Endothelial cell of umbilical vein (primary cell): Measurements from ENCODE around the gene MTCH2. TPM values are rescaled to one million over a fixed set of nuclear protein-coding genes. Genes with fewer than 3 reads are reported as not detected.

ENCODE experiments used
- BruUV-seq: library from RNA; stranded (reverse); fragments of 400-500 nt; replicated peaks from 2 replicates; lab custom pipeline; 2021; lab: Mats Ljungman, UMichigan
- CTCF ChIA-PET: fragments of 300-600, 350-600 bp; sonication (Branson Sonifier 250); formaldehyde crosslinking; loops from one replicate; lab custom pipeline; 2021; ENCODE audit warnings: antibody characterized with exemption, inconsistent platforms; lab: Charles Lee
- POLR2A ChIA-PET: fragments of 300-600, 350-600 bp; sonication (Branson Sonifier 250); formaldehyde crosslinking; loops from one replicate; lab custom pipeline; 2021; ENCODE audit warnings: antibody characterized with exemption, inconsistent platforms; lab: Charles Lee
- DNase-seq: peaks from one replicate; pipeline ENCODE4 v3.0.0-alpha.2; 2011; ENCODE audit warnings: low read depth, low spot score
- FAIRE-seq: peaks from 2 replicates; lab custom pipeline; 2011; peaks lifted over from hg19 to GRCh38; lab: Jason Lieb, UNC
- H2AFZ ChIP-seq: 2 replicates; pipeline ENCODE4 v1.6.0; 2012; ENCODE audit warnings: low read depth, low read length, control low read depth, inconsistent platforms
- H3K27ac ChIP-seq: 2 replicates; pipeline ENCODE4 v1.5.1; 2011; ENCODE audit warnings: low read depth, mild to moderate bottlenecking, control low read depth, low read length, moderate library complexity; ENCODE audit not compliant: insufficient read depth
- H3K27me3 ChIP-seq, 2 experiments: 2 replicates each; pipeline versions ENCODE4 v1.6.0 to v1.6.1; 2011; ENCODE audit warnings: low read length in 2 of 2, mixed read lengths in 1 of 2; ENCODE audit not compliant: control insufficient read depth in 2 of 2, insufficient read depth in 2 of 2
- H3K36me3 ChIP-seq, 2 experiments: 2 replicates in 1 of 2; 3 replicates in 1 of 2; pipeline ENCODE4 v1.5.1; 2011; ENCODE audit warnings: low read length in 2 of 2, mild to moderate bottlenecking in 1 of 2, moderate library complexity in 1 of 2; ENCODE audit not compliant: control insufficient read depth in 2 of 2, insufficient read depth in 2 of 2; ENCODE audit errors: extremely low read depth in 1 of 2
- H3K4me1 ChIP-seq: 3 replicates; pipeline ENCODE4 v1.5.1; 2011; ENCODE audit warnings: mild to moderate bottlenecking, low read length; ENCODE audit not compliant: control insufficient read depth, insufficient read depth; ENCODE audit errors: extremely low read depth
- H3K4me2 ChIP-seq: 2 replicates; pipeline ENCODE4 v1.6.1; 2011; ENCODE audit warnings: low read length, control low read depth, mixed read lengths; ENCODE audit not compliant: insufficient read depth
- H3K4me3 ChIP-seq, 3 experiments: fragments of 200-600 bp in 1 of 3; sonication (generic), shearing (Covaris generic) in 1 of 3; replicated peaks in 1 of 3; 2 replicates each; pipeline ENCODE4 v1.5.1; 2011 to 2016; ENCODE audit warnings: control low read depth in 3 of 3, low read length in 3 of 3, mild to moderate bottlenecking in 2 of 3, inconsistent platforms in 1 of 3, low read depth in 1 of 3, moderate library complexity in 1 of 3; ENCODE audit not compliant: insufficient read depth in 1 of 3
- H3K79me2 ChIP-seq: 2 replicates; pipeline ENCODE4 v1.6.0; 2012; ENCODE audit warnings: low read length, inconsistent platforms; ENCODE audit not compliant: control insufficient read depth, insufficient read depth
- H3K9ac ChIP-seq: replicated peaks from 2 replicates; pipeline ENCODE3; 2011; ENCODE audit warnings: low read length, control low read depth; ENCODE audit not compliant: insufficient read depth; ENCODE audit errors: extremely low read depth
- H3K9me1 ChIP-seq: replicated peaks from 3 replicates; pipeline ENCODE4 v1.6.0; 2011; ENCODE audit warnings: mild to moderate bottlenecking, low read length; ENCODE audit not compliant: control insufficient read depth, insufficient read depth; ENCODE audit errors: extremely low read depth
- H3K9me3 ChIP-seq: replicated peaks from 2 replicates; pipeline ENCODE4 v1.5.1; 2012; ENCODE audit warnings: low read length, inconsistent platforms; ENCODE audit not compliant: control insufficient read depth, insufficient read depth
- H4K20me1 ChIP-seq: replicated peaks from 2 replicates; pipeline ENCODE3; 2011; ENCODE audit warnings: mild to moderate bottlenecking, low read length; ENCODE audit not compliant: control insufficient read depth, insufficient read depth; ENCODE audit errors: extremely low read depth
- EZH2 ChIP-seq: IDR thresholded peaks from 2 replicates; pipeline ENCODE4 v1.6.1; 2012; ENCODE audit warnings: borderline replicate concordance, low read depth, mild to moderate bottlenecking, moderate library complexity, low read length, inconsistent platforms; ENCODE audit not compliant: severe bottlenecking
- FOS ChIP-seq: IDR thresholded peaks from 2 replicates; pipeline ENCODE4 v1.6.1; 2011; ENCODE audit warnings: mild to moderate bottlenecking, low read length, moderate library complexity, borderline replicate concordance; ENCODE audit not compliant: insufficient read depth
- MYC ChIP-seq: IDR thresholded peaks from one replicate; pipeline ENCODE4 v1.6.1; 2011; ENCODE audit warnings: mild to moderate bottlenecking, low read depth, low read length
- POLR2AphosphoS5 ChIP-seq: IDR thresholded peaks from 2 replicates; pipeline ENCODE4 v1.6.1; 2012; ENCODE audit warnings: low read depth, mild to moderate bottlenecking, control low read depth, low read length, moderate library complexity; ENCODE audit not compliant: insufficient read depth
- dilution Hi-C: fragments of 300-500 bp; cut with MboI; formaldehyde crosslinking; loops from one replicate; pipeline ENCODE4 v1.15.0; 2019; ENCODE audit warnings: low sequenced_read_pairs; ENCODE audit not compliant: extremely low pct_ligation_motif_present
- intact Hi-C: fragments of 100-400 bp; cut with micrococcal nuclease; formaldehyde crosslinking; loops from one replicate; pipeline ENCODE4 v1.10.0; 2022
- polyA plus RNA-seq, 4 experiments: library from polyadenylated mRNA; depleted of rRNA in 3 of 4; stranded (reverse) in 3 of 4; unstranded in 1 of 4; fragments of >200 nt; gene quantifications; 2 replicates each; pipeline versions ENCODE4 v1.2.1 to v1.2.3, GENCODE V29; 2011 to 2012; ENCODE audit warnings: missing spikeins in 1 of 4
- total RNA-seq: library from RNA; stranded (reverse); gene quantifications from 2 replicates; pipeline ENCODE4 v1.2.3, GENCODE V29; 2021
- TF ChIP-seq, protein P1 (sequence below): IDR thresholded peaks from 2 replicates; pipeline ENCODE4 v1.6.1; 2011; ENCODE audit not compliant: insufficient read depth, insufficient read length
- TF ChIP-seq, protein P2 (sequence below), 2 donors: IDR thresholded peaks; 1 replicate in 1 of 2; 2 replicates in 1 of 2; pipeline ENCODE4 v1.5.1; 2011; ENCODE audit warnings: low read length in 2 of 2, mild to moderate bottlenecking in 2 of 2, moderate library complexity in 2 of 2, control low read depth in 1 of 2, inconsistent platforms in 1 of 2, low read depth in 1 of 2; ENCODE audit not compliant: insufficient read depth in 1 of 2; ENCODE audit errors: extremely low read depth in 1 of 2

Gene MTCH2
- total and polyA plus RNA-seq, 2 donors (not counting 3 experiments of a cell fraction or from before 2014, with no cell fraction given), result 138 to 144 TPM

DNA sequence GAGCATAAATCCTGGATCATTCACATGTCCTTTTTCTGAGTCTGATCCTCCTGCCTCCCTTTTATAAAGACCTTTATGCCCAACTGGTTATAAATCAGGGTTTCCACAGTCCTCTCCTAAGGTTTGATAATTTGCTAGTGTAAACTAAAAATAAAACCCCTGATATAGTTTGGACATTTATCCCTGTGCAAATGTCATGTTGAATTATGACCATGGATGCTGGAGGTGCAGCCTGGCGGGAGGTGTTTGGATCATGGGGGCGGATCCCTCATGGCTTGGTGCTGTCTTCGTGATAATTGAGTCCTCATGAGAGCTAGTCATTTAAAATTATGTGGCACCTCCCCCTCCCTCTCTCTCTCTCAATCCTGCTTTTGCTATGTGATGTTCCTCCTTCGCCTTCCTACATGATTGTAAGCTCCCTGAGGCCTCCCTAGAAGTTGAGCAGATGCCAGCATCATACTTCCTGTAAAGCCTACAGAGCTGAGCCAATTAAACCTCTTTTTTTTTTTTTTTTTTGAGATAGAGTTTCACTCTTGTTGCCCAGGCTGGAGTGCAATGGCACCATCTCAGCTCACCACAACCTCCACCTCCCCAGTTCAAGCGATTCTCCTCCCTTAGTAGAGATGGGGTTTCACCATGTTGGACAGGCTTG, 9.6 kb upstream of the MTCH2 start:
- no peak overlapping the region for H3K9ac ChIP-seq
- no peak overlapping the region for H3K27ac ChIP-seq
- intact Hi-C loops, result no loop called here
- TF ChIP-seq EZH2 (no peak), MYC (no peak), POLR2AphosphoS5 (no peak), FOS (no peak)
- TF ChIP-seq, protein P1, sequence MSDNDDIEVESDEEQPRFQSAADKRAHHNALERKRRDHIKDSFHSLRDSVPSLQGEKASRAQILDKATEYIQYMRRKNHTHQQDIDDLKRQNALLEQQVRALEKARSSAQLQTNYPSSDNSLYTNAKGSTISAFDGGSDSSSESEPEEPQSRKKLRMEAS, result no peak
- TF ChIP-seq, protein P2, sequence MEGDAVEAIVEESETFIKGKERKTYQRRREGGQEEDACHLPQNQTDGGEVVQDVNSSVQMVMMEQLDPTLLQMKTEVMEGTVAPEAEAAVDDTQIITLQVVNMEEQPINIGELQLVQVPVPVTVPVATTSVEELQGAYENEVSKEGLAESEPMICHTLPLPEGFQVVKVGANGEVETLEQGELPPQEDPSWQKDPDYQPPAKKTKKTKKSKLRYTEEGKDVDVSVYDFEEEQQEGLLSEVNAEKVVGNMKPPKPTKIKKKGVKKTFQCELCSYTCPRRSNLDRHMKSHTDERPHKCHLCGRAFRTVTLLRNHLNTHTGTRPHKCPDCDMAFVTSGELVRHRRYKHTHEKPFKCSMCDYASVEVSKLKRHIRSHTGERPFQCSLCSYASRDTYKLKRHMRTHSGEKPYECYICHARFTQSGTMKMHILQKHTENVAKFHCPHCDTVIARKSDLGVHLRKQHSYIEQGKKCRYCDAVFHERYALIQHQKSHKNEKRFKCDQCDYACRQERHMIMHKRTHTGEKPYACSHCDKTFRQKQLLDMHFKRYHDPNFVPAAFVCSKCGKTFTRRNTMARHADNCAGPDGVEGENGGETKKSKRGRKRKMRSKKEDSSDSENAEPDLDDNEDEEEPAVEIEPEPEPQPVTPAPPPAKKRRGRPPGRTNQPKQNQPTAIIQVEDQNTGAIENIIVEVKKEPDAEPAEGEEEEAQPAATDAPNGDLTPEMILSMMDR (IDR thresholded peaks at IDR 0.05; ENCODE audit: extremely low read depth in 1 of 2, insufficient read depth in 1 of 2, low read depth in 1 of 2, low read length in 2 of 2), result no peak
- H3K27me3 ChIP-seq, result peaks cover 3 to 4% of the 10 kb centered on the region in 2 experiments
- no peaks in the 10 kb centered on the region for H3K9me1 ChIP-seq
- DNase-seq (no peak), FAIRE-seq (no peak)
- H2AFZ ChIP-seq, result no peak overlapping the region
- H3K4me2 ChIP-seq, result no peak overlapping the region
- no peak overlapping the region for H3K4me3 ChIP-seq
- no peaks in the 10 kb centered on the region for H3K9me3 ChIP-seq
- POLR2A ChIA-PET, result no interaction called here
- CTCF ChIA-PET, result no interaction called here
- H4K20me1 ChIP-seq, result no peaks in the 10 kb centered on the region
- H3K36me3 ChIP-seq, result no peaks in the 10 kb centered on the region
- dilution Hi-C loops, result no loop called here
- no TSS peak for BruUV-seq
- H3K79me2 ChIP-seq, result no peaks in the 10 kb centered on the region
- no peaks in the 10 kb centered on the region for H3K4me1 ChIP-seq
